Measurements from ENCODE around the gene FBXO22.

DNA sequence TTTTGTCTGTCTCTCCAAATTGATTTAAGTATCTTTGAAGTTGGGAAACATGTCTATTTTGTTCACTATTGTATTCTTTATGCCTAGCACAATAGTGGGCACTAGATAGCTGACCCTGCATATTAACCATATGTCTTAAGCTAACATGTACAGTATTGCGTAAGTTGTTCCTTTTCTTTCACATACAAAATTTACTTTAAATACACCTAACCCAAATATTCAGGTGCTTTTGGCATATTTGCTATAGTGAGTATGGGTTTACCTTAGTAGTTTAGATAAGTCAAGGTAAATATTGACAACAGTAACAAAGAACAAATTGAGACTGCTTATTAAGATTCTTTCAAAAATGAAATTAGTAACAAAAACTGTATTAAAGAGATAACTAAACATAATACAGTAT is 57.7 kb downstream of the FBXO22 start:
- TF ChIP-seq, protein P1, sequence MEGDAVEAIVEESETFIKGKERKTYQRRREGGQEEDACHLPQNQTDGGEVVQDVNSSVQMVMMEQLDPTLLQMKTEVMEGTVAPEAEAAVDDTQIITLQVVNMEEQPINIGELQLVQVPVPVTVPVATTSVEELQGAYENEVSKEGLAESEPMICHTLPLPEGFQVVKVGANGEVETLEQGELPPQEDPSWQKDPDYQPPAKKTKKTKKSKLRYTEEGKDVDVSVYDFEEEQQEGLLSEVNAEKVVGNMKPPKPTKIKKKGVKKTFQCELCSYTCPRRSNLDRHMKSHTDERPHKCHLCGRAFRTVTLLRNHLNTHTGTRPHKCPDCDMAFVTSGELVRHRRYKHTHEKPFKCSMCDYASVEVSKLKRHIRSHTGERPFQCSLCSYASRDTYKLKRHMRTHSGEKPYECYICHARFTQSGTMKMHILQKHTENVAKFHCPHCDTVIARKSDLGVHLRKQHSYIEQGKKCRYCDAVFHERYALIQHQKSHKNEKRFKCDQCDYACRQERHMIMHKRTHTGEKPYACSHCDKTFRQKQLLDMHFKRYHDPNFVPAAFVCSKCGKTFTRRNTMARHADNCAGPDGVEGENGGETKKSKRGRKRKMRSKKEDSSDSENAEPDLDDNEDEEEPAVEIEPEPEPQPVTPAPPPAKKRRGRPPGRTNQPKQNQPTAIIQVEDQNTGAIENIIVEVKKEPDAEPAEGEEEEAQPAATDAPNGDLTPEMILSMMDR (IDR thresholded peaks at IDR 0.05; ENCODE audit: low read length) = no peak
- no peak for TF ChIP-seq EZH2 (IDR thresholded peaks at IDR 0.05; ENCODE audit: borderline replicate concordance, low read length)

All from OCI-LY1 (cell line).